Measurements from ENCODE around the gene TACR3. TPM values are rescaled to one million over a fixed set of nuclear protein-coding genes. Genes with fewer than 3 reads are reported as not detected.
"Not testable (repeated sequence)": the region's sequence is repeated elsewhere in the genome, so short reads cannot be mapped to it uniquely, and the experiment has no call there.

TACR3 gene
- total and polyA plus RNA-seq, 3 donors from 2014 or later, result 0.05 to 0.19 (median 0.08) TPM

- Histone ChIP-seq H3K4me1 (no peaks in the 10 kb centered on the region), H3K4me3 (no peak overlapping the region), H3K9me3 (no peaks in the 10 kb centered on the region), H3K27me3 (no peaks in the 10 kb centered on the region), H3K27ac (no peak overlapping the region), H3K36me3 (ENCODE audit: low read depth, missing control alignments) (no peaks in the 10 kb centered on the region)
- intact Hi-C loops (cut with DNase I; ENCODE audit: low total_unique reads), result no loop called here
- TF ChIP-seq POLR2A (IDR thresholded peaks at IDR 0.05) (no peak), CTCF (IDR thresholded peaks at IDR 0.05) (no peak)
- 56 to 68% methylated on average over 4 of the region's 4 CpGs for WGBS, 2 donors
- DNase-seq, result no peak
Observed at GRCh38 chr4:103645991-103646390, 73.8 kb downstream of the TACR3 start.

- Histone ChIP-seq H3K9me3 (no peaks in the 10 kb centered on the region), H3K4me3 (no peak overlapping the region), H3K36me3 (ENCODE audit: low read depth, missing control alignments) (no peaks in the 10 kb centered on the region), H3K4me1 (no peaks in the 10 kb centered on the region), H3K27ac (no peak overlapping the region), H3K27me3 (no peaks in the 10 kb centered on the region)
- TF ChIP-seq CTCF (IDR thresholded peaks at IDR 0.05), result no peak
- no peak for TF ChIP-seq POLR2A (IDR thresholded peaks at IDR 0.05)
- 36 to 42% methylated on average over 1 of the region's 1 CpG for WGBS, 2 donors
- DNase-seq, result no peak
- intact Hi-C loops (cut with DNase I; ENCODE audit: low total_unique reads), result no loop called here
Observed at GRCh38 chr4:103634236-103634635, 85.5 kb downstream of the TACR3 start.

GRCh38 chr4:103626296-103626695 lies 93.5 kb downstream of the TACR3 start:
- H3K36me3 ChIP-seq (ENCODE audit: low read depth, missing control alignments), result no peaks in the 10 kb centered on the region
- H3K9me3 ChIP-seq, result no peaks in the 10 kb centered on the region
- 83 to 85% methylated on average over 6 of the region's 6 CpGs for whole genome bisulfite sequencing, 2 donors
- DNase-seq, result no peak
- intact Hi-C loops (cut with DNase I; ENCODE audit: low total_unique reads), result no loop called here
- H3K27ac ChIP-seq, result no peak overlapping the region
- no peak for TF ChIP-seq CTCF (IDR thresholded peaks at IDR 0.05)
- TF ChIP-seq POLR2A (IDR thresholded peaks at IDR 0.05), result no peak
- H3K4me3 ChIP-seq, result no peak overlapping the region
- no peaks in the 10 kb centered on the region for H3K4me1 ChIP-seq
- H3K27me3 ChIP-seq, result no peaks in the 10 kb centered on the region

GRCh38 chr4:103591841-103592240 lies 127.9 kb downstream of the TACR3 start:
- Histone ChIP-seq H3K27me3 (no peaks in the 10 kb centered on the region), H3K4me3 (no peak overlapping the region), H3K4me1 (no peaks in the 10 kb centered on the region), H3K36me3 (ENCODE audit: low read depth, missing control alignments) (no peaks in the 10 kb centered on the region), H3K27ac (no peak overlapping the region), H3K9me3 (no peaks in the 10 kb centered on the region)
- intact Hi-C loops (cut with DNase I; ENCODE audit: low total_unique reads), result no loop called here
- WGBS, 2 donors, result 79 to 84% methylated on average over 3 of the region's 3 CpGs
- DNase-seq, result no peak
- TF ChIP-seq POLR2A (IDR thresholded peaks at IDR 0.05), result no peak
- TF ChIP-seq CTCF (IDR thresholded peaks at IDR 0.05), result no peak

GRCh38 chr4:103567591-103567990 lies 152.2 kb downstream of the TACR3 start:
- intact Hi-C loops (cut with DNase I; ENCODE audit: low total_unique reads), result no loop called here
- no peak for DNase-seq
- Histone ChIP-seq H3K27ac (no peak overlapping the region), H3K4me3 (no peak overlapping the region), H3K36me3 (ENCODE audit: low read depth, missing control alignments) (no peaks in the 10 kb centered on the region), H3K27me3 (no peaks in the 10 kb centered on the region), H3K9me3 (no peaks in the 10 kb centered on the region), H3K4me1 (no peaks in the 10 kb centered on the region)
- TF ChIP-seq POLR2A (IDR thresholded peaks at IDR 0.05), result no peak
- no peak for TF ChIP-seq CTCF (IDR thresholded peaks at IDR 0.05)
- WGBS, 2 donors, result 86 to 98% methylated on average over 4 of the region's 4 CpGs

- H3K27ac ChIP-seq; H3K27me3 ChIP-seq; H3K4me3 ChIP-seq; H3K9me3 ChIP-seq; intact Hi-C loops (cut with DNase I; ENCODE audit: low total_unique reads); H3K36me3 ChIP-seq (ENCODE audit: low read depth, missing control alignments); DNase-seq; H3K4me1 ChIP-seq: not testable (repeated sequence)
- WGBS, 2 donors, result 81 to 87% methylated on average over 5 of the region's 5 CpGs
Observed at GRCh38 chr4:103559178-103559577, 160.6 kb downstream of the TACR3 start.

Measured in testis (tissue), 3 donors.